ENCODE results near the gene SLC4A5.

DNA sequence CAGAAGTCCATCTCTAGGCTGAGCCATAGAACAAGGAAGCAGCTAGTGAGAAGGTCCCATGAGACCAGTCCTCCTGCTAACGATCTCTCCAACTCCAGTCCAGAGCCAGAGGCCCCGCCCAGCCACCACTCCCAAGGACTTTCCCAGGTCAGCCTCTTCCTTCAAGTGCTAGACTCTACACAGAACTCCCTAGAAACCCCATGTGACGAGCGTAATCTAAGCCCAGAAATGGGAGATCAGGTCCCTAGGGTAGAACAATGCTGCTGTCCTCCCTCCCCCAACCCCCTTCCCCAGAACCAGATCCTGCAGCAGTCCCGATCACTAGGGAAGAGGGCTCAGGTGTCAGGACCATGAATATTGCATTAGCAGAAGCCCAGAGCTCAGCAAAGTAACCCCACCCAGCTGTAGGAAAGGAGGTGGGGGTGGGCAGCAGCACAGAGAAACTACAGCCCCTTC, 30.0 kb upstream of the SLC4A5 start:
- TF ChIP-seq, protein P1, sequence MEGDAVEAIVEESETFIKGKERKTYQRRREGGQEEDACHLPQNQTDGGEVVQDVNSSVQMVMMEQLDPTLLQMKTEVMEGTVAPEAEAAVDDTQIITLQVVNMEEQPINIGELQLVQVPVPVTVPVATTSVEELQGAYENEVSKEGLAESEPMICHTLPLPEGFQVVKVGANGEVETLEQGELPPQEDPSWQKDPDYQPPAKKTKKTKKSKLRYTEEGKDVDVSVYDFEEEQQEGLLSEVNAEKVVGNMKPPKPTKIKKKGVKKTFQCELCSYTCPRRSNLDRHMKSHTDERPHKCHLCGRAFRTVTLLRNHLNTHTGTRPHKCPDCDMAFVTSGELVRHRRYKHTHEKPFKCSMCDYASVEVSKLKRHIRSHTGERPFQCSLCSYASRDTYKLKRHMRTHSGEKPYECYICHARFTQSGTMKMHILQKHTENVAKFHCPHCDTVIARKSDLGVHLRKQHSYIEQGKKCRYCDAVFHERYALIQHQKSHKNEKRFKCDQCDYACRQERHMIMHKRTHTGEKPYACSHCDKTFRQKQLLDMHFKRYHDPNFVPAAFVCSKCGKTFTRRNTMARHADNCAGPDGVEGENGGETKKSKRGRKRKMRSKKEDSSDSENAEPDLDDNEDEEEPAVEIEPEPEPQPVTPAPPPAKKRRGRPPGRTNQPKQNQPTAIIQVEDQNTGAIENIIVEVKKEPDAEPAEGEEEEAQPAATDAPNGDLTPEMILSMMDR (IDR thresholded peaks at IDR 0.05 in 4 of 5, conservative IDR thresholded peaks at IDR 0.05 in 1 of 5): no peak
- no peak for TF ChIP-seq POLR2A (IDR thresholded peaks at IDR 0.05)

Measured in gastrocnemius medialis (tissue), 4 donors.